OCI-LY3 (cell line): ENCODE measurements around the gene AGAP1.

ENCODE experiments used
- EZH2phosphoT487 ChIP-seq: fragments of 200-600 bp; shearing (Covaris generic); IDR thresholded peaks from 2 replicates; pipeline ENCODE4 v1.6.1; 2018; ENCODE audit warnings: antibody characterized with exemption, mixed run types, low read depth
- TF ChIP-seq, protein P1 (sequence below): fragments of 200-600, 300-600 bp; sonication (generic); IDR thresholded peaks from 2 replicates; pipeline ENCODE4 v1.5.1; 2014; ENCODE audit warnings: antibody characterized with exemption, low read length, low read depth

DNA sequence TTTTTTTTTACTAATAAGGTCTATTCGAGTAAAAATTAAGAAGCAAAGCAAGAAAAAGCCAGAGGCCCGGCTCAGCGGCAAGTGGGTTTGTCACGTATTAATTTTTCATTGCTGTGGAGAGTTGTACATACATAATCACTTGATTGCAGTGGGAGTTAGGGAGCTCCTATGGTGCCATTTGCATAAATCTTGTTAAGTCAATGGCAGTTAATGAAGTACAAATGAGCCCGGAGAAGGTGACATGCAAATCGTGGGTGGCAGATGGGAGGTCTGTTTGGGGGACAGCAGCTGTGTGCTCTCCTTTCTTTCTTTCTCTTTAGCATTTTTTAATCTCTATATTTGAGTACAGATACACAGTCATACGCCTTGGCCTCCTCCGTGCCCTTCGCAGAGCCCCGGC lies 317.0 kb downstream of the AGAP1 start:
- TF ChIP-seq, protein P1, sequence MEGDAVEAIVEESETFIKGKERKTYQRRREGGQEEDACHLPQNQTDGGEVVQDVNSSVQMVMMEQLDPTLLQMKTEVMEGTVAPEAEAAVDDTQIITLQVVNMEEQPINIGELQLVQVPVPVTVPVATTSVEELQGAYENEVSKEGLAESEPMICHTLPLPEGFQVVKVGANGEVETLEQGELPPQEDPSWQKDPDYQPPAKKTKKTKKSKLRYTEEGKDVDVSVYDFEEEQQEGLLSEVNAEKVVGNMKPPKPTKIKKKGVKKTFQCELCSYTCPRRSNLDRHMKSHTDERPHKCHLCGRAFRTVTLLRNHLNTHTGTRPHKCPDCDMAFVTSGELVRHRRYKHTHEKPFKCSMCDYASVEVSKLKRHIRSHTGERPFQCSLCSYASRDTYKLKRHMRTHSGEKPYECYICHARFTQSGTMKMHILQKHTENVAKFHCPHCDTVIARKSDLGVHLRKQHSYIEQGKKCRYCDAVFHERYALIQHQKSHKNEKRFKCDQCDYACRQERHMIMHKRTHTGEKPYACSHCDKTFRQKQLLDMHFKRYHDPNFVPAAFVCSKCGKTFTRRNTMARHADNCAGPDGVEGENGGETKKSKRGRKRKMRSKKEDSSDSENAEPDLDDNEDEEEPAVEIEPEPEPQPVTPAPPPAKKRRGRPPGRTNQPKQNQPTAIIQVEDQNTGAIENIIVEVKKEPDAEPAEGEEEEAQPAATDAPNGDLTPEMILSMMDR = no peak
- TF ChIP-seq EZH2phosphoT487 = no peak
